Measurements from ENCODE around the gene SMIM38. TPM values are rescaled to one million over a fixed set of nuclear protein-coding genes. Genes with fewer than 3 reads are reported as not detected.

Gene SMIM38
- total and polyA plus RNA-seq, 2 donors from 2014 or later = 0.19 to 0.63 TPM

DNA sequence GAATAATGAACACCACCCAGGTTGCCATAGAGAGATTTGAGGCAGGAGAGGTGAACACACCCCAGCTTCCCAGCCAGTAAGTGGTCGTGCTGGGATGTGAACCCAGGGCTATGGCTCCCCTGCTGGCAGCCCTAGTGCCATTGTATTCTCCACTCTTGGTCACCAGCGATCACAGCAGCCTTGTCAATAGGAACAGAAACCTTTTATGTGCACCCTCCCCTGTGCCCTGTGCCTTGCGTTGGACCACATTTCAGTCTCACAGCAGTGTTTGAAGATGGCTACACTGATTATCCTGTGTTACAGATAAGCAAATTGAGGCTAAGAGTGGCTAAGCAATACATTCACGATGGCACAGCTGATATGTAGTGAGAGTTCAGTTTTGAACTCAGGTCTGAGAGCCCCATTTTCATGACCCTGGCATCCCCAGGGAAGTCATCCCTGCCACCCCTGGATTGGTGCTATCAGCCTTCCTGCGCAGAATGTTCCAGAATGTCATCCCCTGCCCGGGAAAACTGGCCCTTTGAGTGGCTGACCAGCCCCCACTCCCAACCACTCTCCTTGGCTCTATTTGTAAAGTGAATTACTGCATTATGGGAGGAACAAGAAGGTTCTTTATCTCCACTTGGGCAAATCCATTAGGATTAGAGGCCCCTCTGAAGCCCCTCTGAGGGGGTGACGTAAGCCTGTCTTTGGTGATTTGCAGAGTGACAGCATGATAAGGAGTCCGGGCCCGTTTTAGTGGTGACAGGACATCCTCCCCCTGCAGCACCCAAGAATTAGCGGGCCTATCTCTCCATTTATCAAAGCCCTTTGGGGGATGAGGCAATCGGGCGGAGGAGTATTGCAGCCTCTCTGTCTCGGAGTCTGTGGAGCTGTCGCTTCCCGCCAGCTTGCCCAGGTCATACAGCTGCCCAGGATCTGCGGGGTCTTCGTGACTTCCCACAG, 30.9 kb downstream of the SMIM38 start:
- Histone ChIP-seq H3K4me3 (ENCODE audit: low read length in 3 of 3) (no peak overlapping the region), H3K27ac (ENCODE audit: low read depth in 2 of 2, low read length in 2 of 2) (no peak overlapping the region), H3K9ac (ENCODE audit: low read length in 3 of 3) (no peak overlapping the region), H3K4me1 (ENCODE audit: control insufficient read depth in 2 of 3, insufficient read depth in 2 of 3, low read depth in 1 of 3, low read length in 3 of 3) (no peaks in the 10 kb centered on the region), H3K27me3 (ENCODE audit: control insufficient read depth, insufficient read depth, low read length) (no peaks in the 10 kb centered on the region), H3K36me3 (ENCODE audit: control insufficient read depth in 2 of 3, insufficient read depth in 3 of 3, low read length in 3 of 3) (no peaks in the 10 kb centered on the region), H3K9me3 (ENCODE audit: control insufficient read depth in 2 of 3, insufficient read depth in 1 of 3, low read length in 3 of 3) (peaks cover 0 to 14% (median 0%) of the 10 kb centered on the region in 3 donors)
- DNase-seq (no peak), FAIRE-seq (no peak)
- intact Hi-C loops (cut with DNase I) = no loop called here
- TF ChIP-seq, protein P1, sequence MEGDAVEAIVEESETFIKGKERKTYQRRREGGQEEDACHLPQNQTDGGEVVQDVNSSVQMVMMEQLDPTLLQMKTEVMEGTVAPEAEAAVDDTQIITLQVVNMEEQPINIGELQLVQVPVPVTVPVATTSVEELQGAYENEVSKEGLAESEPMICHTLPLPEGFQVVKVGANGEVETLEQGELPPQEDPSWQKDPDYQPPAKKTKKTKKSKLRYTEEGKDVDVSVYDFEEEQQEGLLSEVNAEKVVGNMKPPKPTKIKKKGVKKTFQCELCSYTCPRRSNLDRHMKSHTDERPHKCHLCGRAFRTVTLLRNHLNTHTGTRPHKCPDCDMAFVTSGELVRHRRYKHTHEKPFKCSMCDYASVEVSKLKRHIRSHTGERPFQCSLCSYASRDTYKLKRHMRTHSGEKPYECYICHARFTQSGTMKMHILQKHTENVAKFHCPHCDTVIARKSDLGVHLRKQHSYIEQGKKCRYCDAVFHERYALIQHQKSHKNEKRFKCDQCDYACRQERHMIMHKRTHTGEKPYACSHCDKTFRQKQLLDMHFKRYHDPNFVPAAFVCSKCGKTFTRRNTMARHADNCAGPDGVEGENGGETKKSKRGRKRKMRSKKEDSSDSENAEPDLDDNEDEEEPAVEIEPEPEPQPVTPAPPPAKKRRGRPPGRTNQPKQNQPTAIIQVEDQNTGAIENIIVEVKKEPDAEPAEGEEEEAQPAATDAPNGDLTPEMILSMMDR (IDR thresholded peaks at IDR 0.05; ENCODE audit: borderline replicate concordance, extremely low read depth, insufficient read depth) = no peak

DNA sequence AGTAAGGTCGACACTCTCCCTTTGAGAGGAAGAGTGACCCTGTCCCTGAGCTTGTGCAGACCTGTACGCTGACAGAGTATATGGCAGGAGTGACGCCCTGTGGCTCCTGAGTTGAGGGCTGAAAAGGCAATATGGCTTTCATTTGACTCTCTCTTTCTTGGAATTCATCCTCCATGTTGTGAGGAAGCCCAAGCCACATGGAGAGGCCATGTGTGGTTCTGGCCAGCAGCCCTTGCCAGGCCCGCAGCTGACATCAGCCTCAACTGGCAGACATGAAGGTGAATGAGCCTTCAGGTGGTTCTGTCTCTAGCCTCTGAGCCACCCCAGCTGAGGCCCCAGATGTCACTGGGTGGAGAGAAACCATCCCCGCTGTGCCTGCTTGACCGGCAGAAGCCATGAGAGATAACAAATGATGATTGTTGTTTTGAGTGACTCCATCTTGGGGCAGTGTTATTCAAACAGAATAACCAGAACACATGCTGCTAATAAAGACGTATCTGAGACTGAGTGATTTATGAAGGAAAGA, 31.9 kb downstream of the SMIM38 start:
- Histone ChIP-seq H3K4me1 (ENCODE audit: control insufficient read depth in 2 of 3, insufficient read depth in 2 of 3, low read depth in 1 of 3, low read length in 3 of 3) (peaks cover 0 to 2% (median 0%) of the 10 kb centered on the region in 3 donors), H3K9ac (ENCODE audit: low read length in 3 of 3) (no peak overlapping the region), H3K9me3 (ENCODE audit: control insufficient read depth in 2 of 3, insufficient read depth in 1 of 3, low read length in 3 of 3) (peaks cover 0 to 14% (median 0%) of the 10 kb centered on the region in 3 donors), H3K36me3 (ENCODE audit: control insufficient read depth in 2 of 3, insufficient read depth in 3 of 3, low read length in 3 of 3) (no peaks in the 10 kb centered on the region), H3K27me3 (ENCODE audit: control insufficient read depth, insufficient read depth, low read length) (no peaks in the 10 kb centered on the region), H3K4me3 (ENCODE audit: low read length in 3 of 3) (no peak overlapping the region), H3K27ac (ENCODE audit: low read depth in 2 of 2, low read length in 2 of 2) (no peak overlapping the region)
- FAIRE-seq (no peak), DNase-seq (no peak)
- intact Hi-C loops (cut with DNase I) = no loop called here
- TF ChIP-seq, protein P1 (IDR thresholded peaks at IDR 0.05; ENCODE audit: borderline replicate concordance, extremely low read depth, insufficient read depth) = no peak

DNA sequence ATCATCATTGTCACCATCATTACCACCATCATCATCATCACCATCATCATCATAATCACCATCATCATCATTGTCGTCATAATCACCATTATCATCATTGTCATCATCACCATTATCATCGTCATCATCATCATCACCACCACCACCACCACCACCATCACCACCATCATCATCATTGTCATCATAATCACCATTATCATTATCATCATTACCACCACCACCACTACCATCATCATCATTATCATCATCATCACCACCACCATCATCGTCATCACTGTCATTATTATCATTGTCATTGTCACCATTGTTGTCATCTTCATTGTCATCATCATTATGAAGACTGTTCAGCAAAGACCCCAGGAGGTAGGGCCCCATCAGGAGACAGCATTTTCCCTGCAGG, 33.3 kb downstream of the SMIM38 start:
- DNase-seq = no peak
- H3K9me3 ChIP-seq (ENCODE audit: control insufficient read depth in 2 of 3, insufficient read depth in 1 of 3, low read length in 3 of 3) = peaks cover 0 to 14% (median 0%) of the 10 kb centered on the region in 3 donors
- H3K4me1 ChIP-seq (ENCODE audit: control insufficient read depth in 2 of 3, insufficient read depth in 2 of 3, low read depth in 1 of 3, low read length in 3 of 3) = peaks cover 0 to 4% (median 0%) of the 10 kb centered on the region in 3 donors
- intact Hi-C loops (cut with DNase I) = no loop called here
- FAIRE-seq = no peak
- no peaks in the 10 kb centered on the region for H3K27me3 ChIP-seq (ENCODE audit: control insufficient read depth, insufficient read depth, low read length)
- no peaks in the 10 kb centered on the region for H3K36me3 ChIP-seq (ENCODE audit: control insufficient read depth in 2 of 3, insufficient read depth in 3 of 3, low read length in 3 of 3)
- no peak overlapping the region for H3K9ac ChIP-seq (ENCODE audit: low read length in 3 of 3)
- H3K4me3 ChIP-seq (ENCODE audit: low read length in 3 of 3) = no peak overlapping the region
- no peak overlapping the region for H3K27ac ChIP-seq (ENCODE audit: low read depth in 2 of 2, low read length in 2 of 2)
- TF ChIP-seq, protein P1 (IDR thresholded peaks at IDR 0.05; ENCODE audit: borderline replicate concordance, extremely low read depth, insufficient read depth) = no peak

Data from kidney (tissue), 14 donors.